Hippocampal formation (tissue), 2 donors: ENCODE results near the gene SYT17.
A peak's percentile ranks its signal among the peaks of the same experiment; 100 is the strongest.

ENCODE experiments used
- DNase-seq, 2 donors: peaks; one replicate each; lab custom pipeline; 2025; lab: John Stamatoyannopoulos, UW

SYT17 gene

GRCh38 chr16:19139436-19140091, 28.5 kb upstream of the SYT17 start:
- no peak for DNase-seq

- DNase-seq, result no peak
Observed at GRCh38 chr16:19140396-19140795, 27.6 kb upstream of the SYT17 start.

GRCh38 chr16:19142939-19143598, 25.0 kb upstream of the SYT17 start:
- DNase-seq, result no peak

- no peak for DNase-seq
Observed at GRCh38 chr16:19143599-19143956, 24.5 kb upstream of the SYT17 start.

- no peak for DNase-seq
Observed at GRCh38 chr16:19145010-19145409, 23.0 kb upstream of the SYT17 start.

- no peak for DNase-seq
Observed at GRCh38 chr16:19147126-19147525, 20.9 kb upstream of the SYT17 start.

- no peak for DNase-seq
Observed at GRCh38 chr16:19147627-19148026, 20.4 kb upstream of the SYT17 start.

GRCh38 chr16:19148189-19148588, 19.9 kb upstream of the SYT17 start:
- DNase-seq, result no peak

- DNase-seq, result no peak
Observed at GRCh38 chr16:19151310-19151709, 16.7 kb upstream of the SYT17 start.

GRCh38 chr16:19152042-19152441, 16.0 kb upstream of the SYT17 start:
- no peak for DNase-seq

GRCh38 chr16:19153876-19154275, 14.2 kb upstream of the SYT17 start:
- DNase-seq, result no peak

GRCh38 chr16:19162085-19162484, 6.0 kb upstream of the SYT17 start:
- no peak for DNase-seq

- DNase-seq, result no peak
Observed at GRCh38 chr16:19163215-19163614, 4.8 kb upstream of the SYT17 start.

GRCh38 chr16:19164285-19164684, 3.8 kb upstream of the SYT17 start:
- DNase-seq, result no peak

- DNase-seq, result no peak
Observed at GRCh38 chr16:19165101-19165500, 2.9 kb upstream of the SYT17 start.

- no peak for DNase-seq
Observed at GRCh38 chr16:19166500-19166899, 1.5 kb upstream of the SYT17 start.

- peak; percentile 24 to 40 for DNase-seq
Observed at GRCh38 chr16:19168371-19169081, 486 bp downstream of the SYT17 start.

- no peak for DNase-seq
Observed at GRCh38 chr16:19169082-19169639, 1.1 kb downstream of the SYT17 start.

- DNase-seq, result peak in 1 of 2 donors; percentile 22
Observed at GRCh38 chr16:19170043-19170655, 2.1 kb downstream of the SYT17 start.

GRCh38 chr16:19172098-19172780, 4.2 kb downstream of the SYT17 start:
- no peak for DNase-seq

GRCh38 chr16:19173059-19173458, 5.0 kb downstream of the SYT17 start:
- DNase-seq, result no peak
